DMS153 treated with DMSO at 0.1 percent for 48 hours (cell line): ENCODE results near the gene KIAA1755.

Source experiments
- DNase-seq: peaks from one replicate; lab custom pipeline; 2025; ENCODE audit not compliant: unreplicated experiment; lab: John Stamatoyannopoulos, UW

Gene KIAA1755

GRCh38 chr20:38167851-38168760 lies 92.4 kb downstream of the KIAA1755 start:
- no peak for DNase-seq

DNA sequence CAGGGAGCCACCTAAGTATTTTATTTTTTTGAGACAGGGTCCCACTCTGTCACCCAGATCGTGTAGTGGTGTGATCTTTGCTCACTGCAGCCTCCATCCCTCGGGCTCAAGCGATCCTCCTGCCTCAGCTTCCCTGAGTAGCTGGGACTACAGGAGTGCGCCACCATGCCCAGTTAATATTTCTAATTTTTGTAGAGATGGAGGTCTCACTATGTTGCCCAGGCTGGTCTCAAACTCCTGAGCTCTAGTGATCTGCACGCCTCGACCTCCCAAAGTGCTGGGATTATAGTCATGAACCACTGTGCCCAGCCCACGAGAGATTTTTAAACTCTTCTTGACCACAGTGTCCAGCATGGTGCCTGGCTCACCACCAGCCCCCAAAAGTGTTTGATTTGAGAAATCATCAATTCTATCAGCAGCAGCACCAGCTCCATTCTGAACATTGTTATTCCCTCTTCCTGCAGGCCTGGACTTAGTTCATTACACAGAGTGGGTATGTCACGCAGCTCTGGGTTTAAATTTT lies 93.1 kb downstream of the KIAA1755 start:
- no peak for DNase-seq

- no peak for DNase-seq
These were observed 93.8 kb downstream of the KIAA1755 start for GRCh38 chr20:38166703-38167233.

GRCh38 chr20:38165966-38166702 lies 94.4 kb downstream of the KIAA1755 start:
- no peak for DNase-seq

DNA sequence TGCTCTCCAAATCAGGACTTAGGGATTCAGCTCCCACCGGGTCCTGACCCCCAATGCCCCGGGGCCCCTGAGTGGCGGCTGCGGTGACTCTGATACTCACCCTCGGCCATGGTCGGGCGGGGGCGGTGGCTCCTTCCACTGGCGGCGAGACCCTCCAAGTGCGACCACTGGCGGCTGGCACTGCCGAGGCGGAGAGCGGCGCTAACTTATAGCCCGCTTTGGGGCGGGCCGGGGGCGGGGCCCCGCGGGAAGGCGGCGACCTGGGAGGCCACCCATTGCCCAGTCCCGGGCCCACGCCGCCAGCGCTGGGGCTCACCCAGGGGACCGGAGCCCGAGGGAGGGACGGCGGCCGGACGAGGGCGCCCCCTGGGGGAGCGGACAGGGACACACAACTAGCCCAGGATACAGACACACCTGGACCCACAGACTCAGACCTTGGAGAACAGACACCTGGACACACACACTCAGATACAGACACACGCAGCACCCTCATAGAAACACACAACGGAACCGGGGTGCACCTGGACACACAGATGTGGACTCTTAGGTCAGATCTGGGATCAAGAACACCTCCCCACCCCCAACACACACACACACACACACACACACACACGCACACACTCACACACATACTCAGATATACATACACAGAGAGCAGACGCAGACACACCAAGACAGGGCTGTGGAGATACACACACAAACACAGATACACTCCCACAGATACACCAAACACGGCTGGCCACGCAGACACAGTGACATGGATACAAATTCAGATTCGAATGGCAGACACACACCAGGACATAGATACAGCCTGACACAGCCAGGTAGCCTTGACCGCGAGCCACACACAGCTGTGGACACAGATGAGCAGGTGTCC lies 95.2 kb downstream of the KIAA1755 start, which contains the start of gene TGM2:
TGM2 (minus strand) TSS at position 182 of the 877 bp plus-strand sequence; CDS start at position 110, 72 bp downstream.
- peak; percentile 8 for DNase-seq

GRCh38 chr20:38164624-38165088 lies 95.9 kb downstream of the KIAA1755 start:
- no peak for DNase-seq

DNA sequence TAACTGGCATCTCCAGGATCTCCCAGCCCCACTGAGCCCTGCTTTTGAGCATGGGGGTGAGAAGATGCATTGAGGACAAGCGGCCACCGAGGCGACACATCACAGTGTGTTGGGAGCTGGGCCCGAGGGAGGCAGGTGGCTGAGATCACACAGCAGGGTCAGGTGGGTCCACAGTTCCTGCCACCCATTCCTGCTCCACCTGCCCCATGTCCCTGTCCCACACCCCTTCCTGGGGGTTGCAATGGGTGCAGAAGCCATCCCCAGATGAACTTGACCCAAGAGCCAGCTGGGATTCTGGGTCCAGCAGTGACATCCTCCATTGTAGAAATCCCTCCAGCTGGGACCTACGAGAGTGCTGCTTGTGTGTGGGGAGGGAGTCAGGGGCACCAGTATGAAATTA lies 96.5 kb downstream of the KIAA1755 start:
- DNase-seq = no peak

- DNase-seq = no peak
These were observed 97.4 kb downstream of the KIAA1755 start for GRCh38 chr20:38162878-38163875.

GRCh38 chr20:38162149-38162548 lies 98.4 kb downstream of the KIAA1755 start:
- no peak for DNase-seq

- DNase-seq = no peak
These were observed 99.1 kb downstream of the KIAA1755 start for GRCh38 chr20:38161412-38161774.
